Effector memory CD4-positive, alpha-beta T cell (primary cell): ENCODE data around the gene PDXK.

Source experiments
- DNase-seq, 3 donors: peaks; one replicate each; pipeline ENCODE4 v3.0.0-alpha.2; 2020
- H3K27ac ChIP-seq: 2 replicates; pipeline ENCODE4 v1.7.0; 2013; ENCODE audit warnings: mild to moderate bottlenecking, low read length, moderate library complexity; ENCODE audit not compliant: insufficient read depth, poor library complexity, severe bottlenecking
- H3K27me3 ChIP-seq: replicated peaks from 2 replicates; pipeline ENCODE4 v1.7.0; 2013; ENCODE audit warnings: mild to moderate bottlenecking, low read length; ENCODE audit not compliant: insufficient read depth, control insufficient read depth, poor library complexity, severe bottlenecking
- H3K36me3 ChIP-seq: 2 replicates; pipeline ENCODE4 v1.7.0; 2013; ENCODE audit warnings: mild to moderate bottlenecking, low read length, moderate library complexity; ENCODE audit not compliant: control insufficient read depth, insufficient read depth
- H3K4me1 ChIP-seq: 2 replicates; pipeline ENCODE4 v1.7.0; 2013; ENCODE audit warnings: low read length, mild to moderate bottlenecking; ENCODE audit not compliant: control insufficient read depth, insufficient read depth, poor library complexity, severe bottlenecking
- H3K4me3 ChIP-seq: 2 replicates; pipeline ENCODE4 v1.7.0; 2013; ENCODE audit warnings: low read length, low read depth, mild to moderate bottlenecking; ENCODE audit not compliant: insufficient read depth, poor library complexity, severe bottlenecking
- H3K9me3 ChIP-seq: 2 replicates; pipeline ENCODE4 v1.7.0; 2013; ENCODE audit warnings: mild to moderate bottlenecking, low read length, moderate library complexity; ENCODE audit not compliant: control insufficient read depth

Gene PDXK

DNA sequence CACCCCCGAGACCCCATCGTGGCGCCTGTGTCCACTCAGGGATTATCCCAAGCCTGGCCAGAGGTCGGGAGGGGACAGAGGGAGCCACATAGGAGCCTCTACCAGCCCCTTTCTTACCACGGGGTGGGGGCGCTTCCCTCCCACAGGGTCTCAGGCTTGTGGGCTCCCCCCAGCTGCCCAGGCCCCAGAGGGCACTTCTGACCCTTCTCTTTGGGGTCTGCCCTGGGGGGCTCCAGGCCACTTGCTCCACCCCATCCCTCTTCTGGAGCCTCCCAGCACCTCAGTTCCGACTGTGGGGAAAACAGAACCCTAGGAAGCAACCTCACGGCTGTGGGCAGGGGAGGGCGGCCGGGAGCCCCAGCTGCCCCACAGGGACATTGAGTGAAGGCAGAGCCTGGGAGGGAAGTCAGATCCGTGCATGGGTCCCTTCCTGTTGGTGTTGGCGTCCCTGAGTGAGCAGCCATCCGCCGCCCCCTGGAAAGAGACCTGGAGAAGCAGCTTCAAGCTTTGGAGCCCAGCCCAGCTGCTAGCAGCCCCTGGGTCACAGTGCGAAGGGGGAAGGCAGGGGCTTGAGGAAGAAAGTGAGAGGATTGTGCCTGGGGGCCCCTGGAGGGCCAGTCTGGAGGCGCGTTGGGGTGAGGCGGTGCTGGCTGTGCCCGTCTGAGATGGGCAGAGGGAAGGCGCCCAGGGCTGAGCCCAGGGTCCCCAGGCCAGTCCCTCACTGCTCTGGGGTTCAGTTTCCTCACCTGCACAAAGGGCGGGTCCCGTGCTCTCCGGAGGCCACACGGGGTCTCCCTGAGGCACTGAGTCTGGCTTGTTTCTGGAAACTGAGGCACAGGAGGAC lies 92.6 kb downstream of the PDXK start:
- Histone ChIP-seq H3K9me3 (no peaks in the 10 kb centered on the region), H3K4me1 (peaks cover 8% of the 10 kb centered on the region), H3K27me3 (no peaks in the 10 kb centered on the region), H3K4me3 (no peak overlapping the region), H3K27ac (no peak overlapping the region), H3K36me3 (no peaks in the 10 kb centered on the region)
- no peak for DNase-seq
